Neutrophil (primary cell): ENCODE measurements around the gene WNK1.

Experiments used
- H3K27ac ChIP-seq: fragments of 200-600 bp; sonication (generic); 2 replicates; pipeline ENCODE4 v1.5.1; 2016; ENCODE audit warnings: mild to moderate bottlenecking, moderate library complexity
- H3K27me3 ChIP-seq: fragments of 200-600 bp; sonication (generic); 2 replicates; pipeline ENCODE4 v1.6.0; 2016; ENCODE audit warnings: mild to moderate bottlenecking
- H3K36me3 ChIP-seq: fragments of 200-600 bp; sonication (generic); 2 replicates; pipeline ENCODE4 v1.5.1; 2017
- H3K4me1 ChIP-seq, 2 experiments: fragments of 200-600 bp in 1 of 2; sonication (generic) in 1 of 2; 1 replicate in 1 of 2; 2 replicates in 1 of 2; pipeline versions ENCODE4 v1.5.1 to v1.6.1; 2013 to 2016; ENCODE audit warnings: low read depth in 1 of 2, low read length in 1 of 2, mild to moderate bottlenecking in 1 of 2, moderate library complexity in 1 of 2; ENCODE audit not compliant: control insufficient read depth in 1 of 2, insufficient read depth in 1 of 2
- H3K4me3 ChIP-seq, 2 experiments: fragments of 200-600 bp in 1 of 2; sonication (generic) in 1 of 2; 1 replicate in 1 of 2; 2 replicates in 1 of 2; pipeline ENCODE4 v1.5.1; 2013 to 2016; ENCODE audit warnings: low read depth in 1 of 2, low read length in 1 of 2, mild to moderate bottlenecking in 1 of 2, moderate library complexity in 1 of 2
- H3K9me3 ChIP-seq: fragments of 200-600 bp; sonication (generic); 2 replicates; pipeline ENCODE4 v1.5.1; 2016
- CTCF ChIP-seq: fragments of 200-600 bp; sonication (generic); IDR thresholded peaks from 2 replicates; pipeline ENCODE4 v1.5.1; 2016; ENCODE audit warnings: antibody characterized with exemption

WNK1 gene

GRCh38 chr12:884746-885414 lies 132.5 kb downstream of the WNK1 start:
- H3K36me3 ChIP-seq: peaks cover 100% of the 10 kb centered on the region
- H3K9me3 ChIP-seq: no peaks in the 10 kb centered on the region
- H3K27me3 ChIP-seq: no peaks in the 10 kb centered on the region
- no peak for TF ChIP-seq CTCF
- no peak overlapping the region for H3K4me3 ChIP-seq
- no peaks in the 10 kb centered on the region for H3K4me1 ChIP-seq
- no peak overlapping the region for H3K27ac ChIP-seq

GRCh38 chr12:885701-886100 lies 133.3 kb downstream of the WNK1 start:
- Histone ChIP-seq H3K27me3 (no peaks in the 10 kb centered on the region), H3K4me1 (no peaks in the 10 kb centered on the region), H3K9me3 (no peaks in the 10 kb centered on the region), H3K27ac (no peak overlapping the region), H3K36me3 (peaks cover 100% of the 10 kb centered on the region), H3K4me3 (no peak overlapping the region)
- no peak for TF ChIP-seq CTCF

GRCh38 chr12:886206-886605 lies 133.8 kb downstream of the WNK1 start:
- Histone ChIP-seq H3K4me3 (no peak overlapping the region), H3K9me3 (no peaks in the 10 kb centered on the region), H3K27me3 (no peaks in the 10 kb centered on the region), H3K27ac (no peak overlapping the region), H3K36me3 (peaks cover 100% of the 10 kb centered on the region), H3K4me1 (no peaks in the 10 kb centered on the region)
- TF ChIP-seq CTCF: no peak

GRCh38 chr12:894226-894625 lies 141.8 kb downstream of the WNK1 start:
- Histone ChIP-seq H3K9me3 (no peaks in the 10 kb centered on the region), H3K27me3 (no peaks in the 10 kb centered on the region), H3K4me1 (no peaks in the 10 kb centered on the region), H3K4me3 (no peak overlapping the region), H3K27ac (no peak overlapping the region), H3K36me3 (peaks cover 96% of the 10 kb centered on the region)
- TF ChIP-seq CTCF: no peak

- Histone ChIP-seq H3K4me1 (no peaks in the 10 kb centered on the region), H3K36me3 (peaks cover 96% of the 10 kb centered on the region), H3K27me3 (no peaks in the 10 kb centered on the region), H3K27ac (no peak overlapping the region), H3K4me3 (no peak overlapping the region), H3K9me3 (no peaks in the 10 kb centered on the region)
- TF ChIP-seq CTCF: no peak
These were observed 143.7 kb downstream of the WNK1 start for GRCh38 chr12:896031-896430.
